OCI-LY1 (cell line): ENCODE results near the gene SHROOM3.

Source experiments
- H2AFZ ChIP-seq: fragments of 200-600 bp; sonication (generic), shearing (Covaris generic); 2 replicates; pipeline ENCODE4 v1.6.0; 2014; ENCODE audit warnings: antibody characterized with exemption, mild to moderate bottlenecking, low read length
- H3F3A ChIP-seq: fragments of 200-600 bp; sonication (generic), shearing (Covaris generic); 2 replicates; pipeline ENCODE4 v1.6.0; 2014; ENCODE audit warnings: mild to moderate bottlenecking, antibody characterized with exemption, low read length, moderate library complexity; ENCODE audit not compliant: insufficient read depth
- H3K27ac ChIP-seq: fragments of 200-600 bp; sonication (generic); 2 replicates; pipeline ENCODE4 v1.5.1; 2014; ENCODE audit warnings: low read length, mixed run types, mild to moderate bottlenecking, low read depth; ENCODE audit not compliant: poor library complexity, severe bottlenecking
- H3K27me3 ChIP-seq: fragments of 200-600 bp; sonication (generic); 2 replicates; pipeline ENCODE4 v1.6.0; 2014; ENCODE audit warnings: antibody characterized with exemption, mild to moderate bottlenecking, low read length, moderate library complexity; ENCODE audit not compliant: insufficient read depth
- H3K36me3 ChIP-seq: fragments of 200-600 bp; sonication (generic); 2 replicates; pipeline ENCODE4 v1.6.1; 2014; ENCODE audit warnings: mild to moderate bottlenecking, antibody characterized with exemption, low read length, moderate library complexity, mixed read lengths; ENCODE audit not compliant: insufficient read depth
- H3K4me1 ChIP-seq: fragments of 200-600 bp; sonication (generic); 2 replicates; pipeline ENCODE4 v1.5.1; 2014; ENCODE audit warnings: mild to moderate bottlenecking, low read length, moderate library complexity; ENCODE audit not compliant: insufficient read depth, severe bottlenecking
- H3K4me2 ChIP-seq: fragments of 200-600 bp; sonication (generic), shearing (Covaris generic); 2 replicates; pipeline ENCODE4 v1.6.1; 2014; ENCODE audit warnings: low read length
- H3K4me3 ChIP-seq: fragments of 200-600 bp; sonication (generic); 2 replicates; pipeline ENCODE4 v1.5.1; 2014; ENCODE audit warnings: low read length, low read depth, mild to moderate bottlenecking, mixed read lengths; ENCODE audit not compliant: poor library complexity, severe bottlenecking
- H3K79me2 ChIP-seq: fragments of 200-600 bp; shearing (Covaris generic); 2 replicates; pipeline ENCODE4 v1.6.1; 2016; ENCODE audit warnings: mixed run types, low read length, mixed read lengths; ENCODE audit not compliant: insufficient read depth
- H3K9ac ChIP-seq: fragments of 200-600 bp; sonication (generic), shearing (Covaris generic); 2 replicates; pipeline ENCODE4 v1.6.1; 2014; ENCODE audit warnings: mild to moderate bottlenecking, low read length, mixed read lengths
- H3K9me2 ChIP-seq: fragments of 200-600 bp; sonication (generic), shearing (Covaris generic); 2 replicates; pipeline ENCODE4 v1.6.1; 2014; ENCODE audit warnings: low read depth, mild to moderate bottlenecking, low read length, mixed read lengths
- H3K9me3 ChIP-seq: fragments of 200-600 bp; shearing (Covaris generic); 2 replicates; pipeline ENCODE4 v1.6.1; 2014; ENCODE audit warnings: low read length, mixed read lengths
- H4K20me1 ChIP-seq: fragments of 200-600 bp; sonication (generic), shearing (Covaris generic); 2 replicates; pipeline ENCODE4 v1.6.0; 2016; ENCODE audit warnings: mild to moderate bottlenecking, low read length; ENCODE audit not compliant: insufficient read depth
- EZH2 ChIP-seq: fragments of 200-600 bp; sonication (generic), shearing (Covaris generic); IDR thresholded peaks from 2 replicates; pipeline ENCODE4 v1.8.0; 2017; ENCODE audit warnings: borderline replicate concordance, mixed run types, mild to moderate bottlenecking, antibody characterized with exemption, low read length, moderate library complexity, mixed read lengths
- TF ChIP-seq, protein P1 (sequence below): fragments of 200-600 bp; sonication (generic), shearing (Covaris generic); IDR thresholded peaks from 2 replicates; pipeline ENCODE4 v1.5.1; 2017; ENCODE audit warnings: mild to moderate bottlenecking, antibody characterized with exemption, low read length, moderate library complexity, mixed read lengths

SHROOM3 gene

GRCh38 chr4:76716020-76716419, 281.0 kb downstream of the SHROOM3 start:
- H3K9me3 ChIP-seq, result no peaks in the 10 kb centered on the region
- H3K4me1 ChIP-seq, result no peaks in the 10 kb centered on the region
- H3K9me2 ChIP-seq, result no peaks in the 10 kb centered on the region
- TF ChIP-seq EZH2, result no peak
- TF ChIP-seq, protein P1, sequence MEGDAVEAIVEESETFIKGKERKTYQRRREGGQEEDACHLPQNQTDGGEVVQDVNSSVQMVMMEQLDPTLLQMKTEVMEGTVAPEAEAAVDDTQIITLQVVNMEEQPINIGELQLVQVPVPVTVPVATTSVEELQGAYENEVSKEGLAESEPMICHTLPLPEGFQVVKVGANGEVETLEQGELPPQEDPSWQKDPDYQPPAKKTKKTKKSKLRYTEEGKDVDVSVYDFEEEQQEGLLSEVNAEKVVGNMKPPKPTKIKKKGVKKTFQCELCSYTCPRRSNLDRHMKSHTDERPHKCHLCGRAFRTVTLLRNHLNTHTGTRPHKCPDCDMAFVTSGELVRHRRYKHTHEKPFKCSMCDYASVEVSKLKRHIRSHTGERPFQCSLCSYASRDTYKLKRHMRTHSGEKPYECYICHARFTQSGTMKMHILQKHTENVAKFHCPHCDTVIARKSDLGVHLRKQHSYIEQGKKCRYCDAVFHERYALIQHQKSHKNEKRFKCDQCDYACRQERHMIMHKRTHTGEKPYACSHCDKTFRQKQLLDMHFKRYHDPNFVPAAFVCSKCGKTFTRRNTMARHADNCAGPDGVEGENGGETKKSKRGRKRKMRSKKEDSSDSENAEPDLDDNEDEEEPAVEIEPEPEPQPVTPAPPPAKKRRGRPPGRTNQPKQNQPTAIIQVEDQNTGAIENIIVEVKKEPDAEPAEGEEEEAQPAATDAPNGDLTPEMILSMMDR, result no peak
- H3K79me2 ChIP-seq, result no peaks in the 10 kb centered on the region
- no peaks in the 10 kb centered on the region for H3F3A ChIP-seq
- H3K4me2 ChIP-seq, result no peak overlapping the region
- H3K9ac ChIP-seq, result no peak overlapping the region
- H2AFZ ChIP-seq, result no peak overlapping the region
- H3K27me3 ChIP-seq, result no peaks in the 10 kb centered on the region
- no peaks in the 10 kb centered on the region for H4K20me1 ChIP-seq
- H3K4me3 ChIP-seq, result no peak overlapping the region
- H3K27ac ChIP-seq, result no peak overlapping the region
- no peaks in the 10 kb centered on the region for H3K36me3 ChIP-seq

GRCh38 chr4:76716658-76717057, 281.6 kb downstream of the SHROOM3 start:
- Histone ChIP-seq H3K79me2 (no peaks in the 10 kb centered on the region), H4K20me1 (no peaks in the 10 kb centered on the region), H3K9me3 (no peaks in the 10 kb centered on the region), H3K4me3 (no peak overlapping the region), H3K4me1 (no peaks in the 10 kb centered on the region), H3F3A (no peaks in the 10 kb centered on the region), H2AFZ (no peak overlapping the region), H3K9ac (no peak overlapping the region), H3K4me2 (no peak overlapping the region), H3K27ac (no peak overlapping the region), H3K27me3 (no peaks in the 10 kb centered on the region), H3K36me3 (no peaks in the 10 kb centered on the region), H3K9me2 (no peaks in the 10 kb centered on the region)
- no peak for TF ChIP-seq EZH2
- TF ChIP-seq, protein P1, result no peak

DNA sequence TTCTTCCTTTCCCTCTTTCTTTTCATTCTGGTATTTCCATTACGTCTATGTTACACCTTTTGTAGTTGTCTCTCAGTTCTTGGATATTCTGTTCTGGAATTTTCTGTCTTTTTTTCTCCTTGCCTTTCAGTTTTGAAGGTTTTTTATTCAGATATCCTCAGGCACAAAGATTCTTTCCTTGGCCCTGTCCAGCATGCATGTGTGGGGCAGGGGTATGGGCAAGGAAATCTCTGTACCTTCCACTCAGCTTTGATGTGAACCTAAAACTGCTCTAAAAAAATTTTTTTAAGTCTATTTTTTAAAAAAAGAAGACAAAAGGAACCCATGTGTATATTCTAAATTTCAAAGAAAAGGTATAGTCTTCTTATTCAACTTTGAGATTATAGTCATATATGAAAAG, 282.4 kb downstream of the SHROOM3 start:
- no peaks in the 10 kb centered on the region for H3K9me2 ChIP-seq
- no peak overlapping the region for H2AFZ ChIP-seq
- H3K36me3 ChIP-seq, result no peaks in the 10 kb centered on the region
- H3K4me3 ChIP-seq, result no peak overlapping the region
- no peak for TF ChIP-seq EZH2
- TF ChIP-seq, protein P1, result no peak
- H3K27ac ChIP-seq, result no peak overlapping the region
- H3F3A ChIP-seq, result no peaks in the 10 kb centered on the region
- no peaks in the 10 kb centered on the region for H3K79me2 ChIP-seq
- H3K27me3 ChIP-seq, result no peaks in the 10 kb centered on the region
- no peaks in the 10 kb centered on the region for H3K9me3 ChIP-seq
- H3K9ac ChIP-seq, result no peak overlapping the region
- H4K20me1 ChIP-seq, result no peaks in the 10 kb centered on the region
- H3K4me2 ChIP-seq, result no peak overlapping the region
- no peaks in the 10 kb centered on the region for H3K4me1 ChIP-seq
